Cardiac fibroblast (primary cell): ENCODE data around the gene ARL5C.
"Not testable (repeated sequence)": the region's sequence is repeated elsewhere in the genome, so short reads cannot be mapped to it uniquely, and the experiment has no call there.

Experiments
- DNase-seq, 2 donors: peaks; one replicate each; pipeline versions ENCODE4 v3.0.0 to v3.0.0-alpha.2; 2010; ENCODE audit warnings: low read depth in 2 of 2
- H3K4me3 ChIP-seq, 2 donors: replicated peaks in 1 of 2; 1 replicate in 1 of 2; 2 replicates in 1 of 2; pipeline ENCODE4 v1.5.1; 2011; ENCODE audit warnings: low read depth in 2 of 2, low read length in 2 of 2, mild to moderate bottlenecking in 2 of 2, moderate library complexity in 1 of 2
- CTCF ChIP-seq: IDR thresholded peaks from one replicate; pipeline ENCODE4 v1.5.1; 2011; ENCODE audit warnings: low read depth, mild to moderate bottlenecking, low read length, inconsistent platforms

Gene ARL5C

GRCh38 chr17:39132192-39132610 is 33.8 kb downstream of the ARL5C start:
- no peak for TF ChIP-seq CTCF
- no peak overlapping the region for H3K4me3 ChIP-seq
- peak; percentile 84 to 87 for DNase-seq

- no peak overlapping the region for H3K4me3 ChIP-seq
- TF ChIP-seq CTCF = no peak
- peak in 1 of 2 donors; percentile 11 for DNase-seq
These were observed 34.3 kb downstream of the ARL5C start for GRCh38 chr17:39131616-39132015.

GRCh38 chr17:39130205-39130604 is 35.8 kb downstream of the ARL5C start:
- H3K4me3 ChIP-seq = no peak overlapping the region
- DNase-seq = no peak
- TF ChIP-seq CTCF = no peak

- not testable (repeated sequence) for DNase-seq, H3K4me3 ChIP-seq
These were observed 36.4 kb downstream of the ARL5C start for GRCh38 chr17:39129544-39129943.

- no peak overlapping the region for H3K4me3 ChIP-seq
- TF ChIP-seq CTCF = no peak
- DNase-seq = no peak
These were observed 39.5 kb downstream of the ARL5C start for GRCh38 chr17:39126436-39126835.

- no peak overlapping the region for H3K4me3 ChIP-seq
- no peak for TF ChIP-seq CTCF
- no peak for DNase-seq
These were observed 40.7 kb downstream of the ARL5C start for GRCh38 chr17:39125143-39125875.

- no peak for TF ChIP-seq CTCF
- DNase-seq = no peak
- H3K4me3 ChIP-seq = no peak overlapping the region
These were observed 42.3 kb downstream of the ARL5C start for GRCh38 chr17:39123627-39124026.
